ENCODE results near the gene JMJD1C.
A peak's percentile ranks its signal among the peaks of the same experiment; 100 is the strongest.
"Not testable (repeated sequence)": the region's sequence is repeated elsewhere in the genome, so short reads cannot be mapped to it uniquely, and the experiment has no call there.

JMJD1C gene

GRCh38 chr10:63169624-63170023 is 296.2 kb downstream of the JMJD1C start:
- no peak for DNase-seq (ENCODE audit: low read depth)

- no peak for DNase-seq (ENCODE audit: low read depth)
Measured at GRCh38 chr10:63168821-63169462, 296.8 kb downstream of the JMJD1C start.

- DNase-seq (ENCODE audit: low read depth): peak; percentile 21
Measured at GRCh38 chr10:63166742-63167258, 299.0 kb downstream of the JMJD1C start.

GRCh38 chr10:63165249-63165648 is 300.5 kb downstream of the JMJD1C start:
- DNase-seq (ENCODE audit: low read depth): no peak

- DNase-seq (ENCODE audit: low read depth): no peak
Measured at GRCh38 chr10:63164166-63164623, 301.6 kb downstream of the JMJD1C start.

GRCh38 chr10:63161592-63161991 is 304.2 kb downstream of the JMJD1C start:
- DNase-seq (ENCODE audit: low read depth): no peak

GRCh38 chr10:63157845-63158624 is 307.7 kb downstream of the JMJD1C start:
- DNase-seq (ENCODE audit: low read depth): peak; percentile 34

GRCh38 chr10:63156236-63156635 is 309.5 kb downstream of the JMJD1C start:
- DNase-seq (ENCODE audit: low read depth): no peak

GRCh38 chr10:63155388-63156020 is 310.3 kb downstream of the JMJD1C start:
- DNase-seq (ENCODE audit: low read depth): no peak

GRCh38 chr10:63154546-63155387 is 311.0 kb downstream of the JMJD1C start:
- DNase-seq (ENCODE audit: low read depth): no peak

- DNase-seq (ENCODE audit: low read depth): not testable (repeated sequence)
Measured at GRCh38 chr10:63153868-63154545, 311.8 kb downstream of the JMJD1C start.

GRCh38 chr10:63150745-63151144 is 315.0 kb downstream of the JMJD1C start:
- DNase-seq (ENCODE audit: low read depth): no peak

- no peak for DNase-seq (ENCODE audit: low read depth)
Measured at GRCh38 chr10:63146503-63146902, 319.3 kb downstream of the JMJD1C start.

- no peak for DNase-seq (ENCODE audit: low read depth)
Measured at GRCh38 chr10:63145782-63146181, 320.0 kb downstream of the JMJD1C start.

- DNase-seq (ENCODE audit: low read depth): no peak
Measured at GRCh38 chr10:63143987-63144386, 321.8 kb downstream of the JMJD1C start.

GRCh38 chr10:63142136-63142535 is 323.6 kb downstream of the JMJD1C start:
- no peak for DNase-seq (ENCODE audit: low read depth)

GRCh38 chr10:63140077-63140476 is 325.7 kb downstream of the JMJD1C start:
- DNase-seq (ENCODE audit: low read depth): no peak

- DNase-seq (ENCODE audit: low read depth): no peak
Measured at GRCh38 chr10:63137306-63137705, 328.5 kb downstream of the JMJD1C start.

- DNase-seq (ENCODE audit: low read depth): no peak
Measured at GRCh38 chr10:63133821-63134557, 331.8 kb downstream of the JMJD1C start.

GRCh38 chr10:63133056-63133820 is 332.5 kb downstream of the JMJD1C start, which contains the start of gene NRBF2:
Gene NRBF2, plus strand, starts transcription at chr10:63133328. Its CDS starts 143 bp downstream, at chr10:63133471.
- DNase-seq (ENCODE audit: low read depth): peak; percentile 82

Measured in GM04503 (cell line).